Activated T-cell treated with anti-CD3 and anti-CD28 coated beads, Interleukin-2, amount 50 U/mL, for 1 hour (primary cell): ENCODE measurements around the gene CGAS.
"Not testable (repeated sequence)": the region's sequence is repeated elsewhere in the genome, so short reads cannot be mapped to it uniquely, and the experiment has no call there.

Experiments used
- DNase-seq: peaks from one replicate; pipeline ENCODE4 v3.0.0-alpha.2; 2020

Gene CGAS

DNA sequence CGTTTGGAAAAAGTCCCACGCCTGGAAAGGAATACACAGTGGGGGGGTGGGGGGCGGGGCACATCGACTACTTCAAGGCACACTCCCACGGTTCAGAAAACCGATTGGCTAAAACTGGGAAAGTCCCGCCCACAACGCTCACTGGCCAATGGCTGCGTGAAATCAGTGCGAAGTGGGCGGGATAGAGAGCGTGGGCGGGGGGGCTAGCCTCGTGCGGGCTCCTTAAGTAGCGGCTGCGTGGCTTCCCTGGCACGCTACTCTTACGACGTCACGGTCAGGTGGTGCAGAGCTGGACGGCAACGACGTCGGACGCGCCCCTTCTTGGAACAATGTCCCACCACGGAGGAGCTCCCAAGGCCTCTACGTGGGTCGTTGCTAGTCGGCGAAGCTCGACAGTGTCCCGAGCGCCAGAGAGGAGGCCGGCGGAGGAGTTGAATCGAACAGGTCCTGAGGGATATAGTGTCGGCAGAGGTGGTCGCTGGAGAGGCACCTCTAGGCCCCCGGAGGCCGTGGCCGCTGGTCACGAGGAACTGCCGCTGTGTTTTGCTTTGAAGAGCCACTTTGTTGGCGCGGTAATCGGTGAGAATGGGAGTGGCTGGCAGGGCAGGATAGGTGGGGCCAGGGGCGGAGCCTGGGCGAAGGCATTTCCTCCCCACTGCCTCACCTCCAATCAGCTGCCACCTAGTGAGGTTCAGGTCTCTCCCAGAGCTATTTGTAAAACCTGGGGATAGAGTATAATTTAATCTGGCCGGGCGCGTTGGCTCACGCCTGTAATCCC lies 57.3 kb downstream of the CGAS start, which contains the start of gene DDX43:
Gene DDX43, plus strand, starts transcription at position 252 of the 778 bp plus-strand sequence. Its CDS starts 78 bp downstream, at position 330.
- DNase-seq = no peak

DNA sequence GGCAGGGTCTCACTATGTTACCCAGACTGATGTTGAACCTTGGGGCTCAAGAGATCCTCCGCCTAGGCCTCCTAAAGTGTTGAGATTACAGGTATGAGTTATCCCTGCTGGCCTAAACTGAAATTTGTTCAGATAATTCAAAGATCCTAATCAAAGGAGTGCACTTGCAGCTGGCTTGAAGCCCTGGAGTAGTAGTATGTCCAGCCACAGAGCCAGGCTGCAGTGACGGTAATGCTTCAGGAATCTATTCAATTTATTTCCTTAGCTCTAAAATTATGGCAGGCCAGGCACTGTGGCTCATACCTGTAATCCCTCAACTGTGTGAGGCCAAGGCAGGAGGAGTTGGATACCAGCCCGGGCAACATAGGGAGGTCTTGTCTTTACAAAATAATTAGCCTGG lies 58.8 kb downstream of the CGAS start:
- DNase-seq = no peak

GRCh38 chr6:73392188-73392587 lies 59.9 kb downstream of the CGAS start:
- DNase-seq = not testable (repeated sequence)

GRCh38 chr6:73391675-73392074 lies 60.4 kb downstream of the CGAS start:
- no peak for DNase-seq

DNA sequence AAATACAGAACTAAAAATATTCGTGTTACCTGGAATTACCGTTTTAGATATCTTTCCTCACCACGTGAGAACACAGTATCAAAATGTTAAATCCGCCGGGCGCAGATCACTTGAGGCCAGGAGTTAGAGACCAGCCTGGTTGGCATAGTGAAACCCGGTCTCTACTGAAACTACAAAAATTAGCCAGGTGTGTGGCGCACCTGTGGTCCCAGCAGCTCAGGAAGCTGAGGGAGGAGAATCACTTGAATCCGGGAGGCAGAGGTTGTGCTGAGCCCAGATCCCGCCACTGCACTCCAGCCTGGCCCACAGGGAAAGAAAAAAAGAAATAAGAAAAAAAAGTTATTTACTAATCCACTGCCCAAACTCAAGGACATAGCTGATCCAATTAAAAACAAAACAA lies 62.2 kb downstream of the CGAS start:
- DNase-seq = no peak

- DNase-seq = peak; percentile 45
These were observed 63.1 kb downstream of the CGAS start for GRCh38 chr6:73388800-73389512.

GRCh38 chr6:73388433-73388799 lies 63.7 kb downstream of the CGAS start:
- no peak for DNase-seq

DNA sequence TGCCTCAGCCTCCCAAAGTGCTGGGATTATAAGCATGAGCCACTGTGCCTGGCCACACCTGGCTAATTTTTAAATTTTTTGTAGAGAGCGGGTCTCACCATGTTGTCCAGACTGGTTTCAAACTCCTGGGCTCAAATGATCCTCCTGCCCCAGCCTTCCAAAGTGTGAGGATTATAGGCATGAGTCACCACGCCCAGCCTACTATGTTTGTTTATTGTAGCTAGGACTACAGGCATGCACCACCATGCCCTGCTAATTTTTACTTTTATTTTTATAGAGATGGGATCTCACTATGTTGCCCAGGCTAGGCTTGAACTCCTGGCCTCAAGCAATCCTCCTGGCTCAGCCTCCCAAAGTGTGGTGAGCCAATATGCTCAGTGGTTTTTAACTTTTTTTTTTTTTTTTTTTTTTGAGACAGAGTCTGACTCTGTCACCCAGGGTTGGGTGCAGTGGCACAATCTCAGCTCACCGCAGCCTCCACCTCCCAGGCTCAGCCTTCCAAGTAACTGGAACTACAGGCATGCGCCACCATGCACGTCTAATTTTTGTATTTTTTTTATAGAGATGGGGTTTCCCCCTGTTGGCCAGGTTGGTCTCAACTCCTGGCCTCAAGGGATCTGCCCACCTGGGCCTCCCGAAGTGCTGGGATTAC lies 69.5 kb downstream of the CGAS start:
- no peak for DNase-seq

GRCh38 chr6:73381531-73381930 lies 70.6 kb downstream of the CGAS start:
- DNase-seq = not testable (repeated sequence)

DNA sequence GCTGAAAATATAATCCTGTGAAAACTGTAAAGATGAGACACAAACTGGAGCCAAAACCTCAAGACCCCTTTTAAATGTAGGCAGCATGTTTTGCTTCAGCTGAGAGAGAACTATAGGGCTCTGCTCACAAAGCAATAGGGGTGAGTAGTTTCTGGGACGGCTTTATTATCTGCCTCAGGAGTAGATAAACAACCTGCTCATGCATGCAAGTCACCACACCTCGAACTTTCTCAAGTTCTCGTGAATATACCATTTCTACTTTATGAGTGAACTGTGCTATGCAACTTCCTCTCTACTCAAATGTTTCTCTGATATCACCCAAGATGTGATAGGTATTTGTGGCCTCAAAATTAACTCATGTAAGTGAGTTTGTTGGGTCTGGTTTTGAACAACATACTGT lies 74.9 kb downstream of the CGAS start:
- DNase-seq = no peak

- DNase-seq = no peak
These were observed 76.9 kb downstream of the CGAS start for GRCh38 chr6:73375216-73375615.
